BJ (cell line): ENCODE results near the gene ARL9. TPM values are rescaled to one million over a fixed set of nuclear protein-coding genes. Genes with fewer than 3 reads are reported as not detected.

Source experiments
- CTCF ChIA-PET: fragments of 350-600 bp; formaldehyde crosslinking; extraction: SDS; loops from one replicate; lab custom pipeline; 2021; ENCODE audit warnings: antibody characterized with exemption, inconsistent platforms; lab: Yijun Ruan, JAX
- POLR2A ChIA-PET: fragments of 300-600 bp; sonication (Branson Sonifier 250); formaldehyde crosslinking; extraction: SDS; loops from one replicate; lab custom pipeline; 2021; ENCODE audit warnings: antibody characterized with exemption; lab: Charles Lee
- DNase-seq: peaks from one replicate; pipeline ENCODE4 v3.0.0-alpha.2; 2011; ENCODE audit warnings: low read depth
- H3K27me3 ChIP-seq: 2 replicates; pipeline ENCODE4 v1.6.0; 2011; ENCODE audit warnings: low read length; ENCODE audit not compliant: control insufficient read depth, insufficient read depth
- H3K36me3 ChIP-seq: 2 replicates; pipeline ENCODE4 v1.5.1; 2011; ENCODE audit warnings: low read length; ENCODE audit not compliant: control insufficient read depth, insufficient read depth
- H3K4me3 ChIP-seq: 2 replicates; pipeline ENCODE4 v1.5.1; 2011; ENCODE audit warnings: low read depth, mild to moderate bottlenecking, control low read depth, low read length
- polyA plus RNA-seq: library from polyadenylated mRNA; depleted of rRNA; stranded (reverse); fragments of >200 nt; gene quantifications from 2 replicates; pipeline ENCODE4 v1.2.3, GENCODE V29; 2011
- TF ChIP-seq, protein P1 (sequence below): IDR thresholded peaks from 2 replicates; pipeline ENCODE4 v1.5.1; 2011; ENCODE audit warnings: low read depth, mild to moderate bottlenecking, control low read depth, inconsistent platforms, low read length, moderate library complexity; ENCODE audit not compliant: insufficient read depth

ARL9 gene
- polyA plus RNA-seq, 1 experiment, result 0.23 TPM

DNA sequence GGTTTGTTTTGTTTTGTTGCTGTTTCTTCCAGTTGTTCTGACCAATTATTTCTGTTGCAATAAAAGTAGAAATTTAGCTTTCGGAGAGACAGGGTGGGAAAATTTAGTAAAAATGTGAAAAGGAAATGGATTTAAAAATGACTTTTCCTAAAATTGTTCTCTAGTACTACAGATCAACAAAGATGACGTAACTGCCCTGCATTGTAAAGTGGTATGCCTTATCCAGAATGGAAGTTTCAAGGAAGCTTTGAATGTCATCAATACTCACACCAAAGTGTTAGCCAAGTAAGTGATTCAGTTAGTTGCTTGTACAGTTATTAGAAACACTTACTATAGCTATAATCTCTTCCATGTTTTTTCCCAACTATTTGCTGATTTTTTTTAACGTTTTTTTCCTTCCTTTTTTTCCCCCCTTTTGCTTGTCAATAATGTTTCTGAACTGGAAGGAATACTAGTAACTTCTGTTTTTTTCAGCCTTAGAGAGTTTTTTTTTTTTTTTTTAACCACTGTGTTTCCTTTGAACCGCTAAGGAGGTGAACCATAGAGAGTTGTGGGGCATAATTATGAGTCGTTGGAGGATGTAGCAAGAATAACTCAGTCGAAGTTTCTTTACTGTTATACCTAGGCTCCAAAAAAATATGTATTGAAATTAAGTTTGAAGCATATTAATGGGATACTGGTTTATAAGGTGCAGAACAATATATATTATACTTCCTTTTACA is 35.9 kb upstream of the ARL9 start:
- TF ChIP-seq, protein P1, sequence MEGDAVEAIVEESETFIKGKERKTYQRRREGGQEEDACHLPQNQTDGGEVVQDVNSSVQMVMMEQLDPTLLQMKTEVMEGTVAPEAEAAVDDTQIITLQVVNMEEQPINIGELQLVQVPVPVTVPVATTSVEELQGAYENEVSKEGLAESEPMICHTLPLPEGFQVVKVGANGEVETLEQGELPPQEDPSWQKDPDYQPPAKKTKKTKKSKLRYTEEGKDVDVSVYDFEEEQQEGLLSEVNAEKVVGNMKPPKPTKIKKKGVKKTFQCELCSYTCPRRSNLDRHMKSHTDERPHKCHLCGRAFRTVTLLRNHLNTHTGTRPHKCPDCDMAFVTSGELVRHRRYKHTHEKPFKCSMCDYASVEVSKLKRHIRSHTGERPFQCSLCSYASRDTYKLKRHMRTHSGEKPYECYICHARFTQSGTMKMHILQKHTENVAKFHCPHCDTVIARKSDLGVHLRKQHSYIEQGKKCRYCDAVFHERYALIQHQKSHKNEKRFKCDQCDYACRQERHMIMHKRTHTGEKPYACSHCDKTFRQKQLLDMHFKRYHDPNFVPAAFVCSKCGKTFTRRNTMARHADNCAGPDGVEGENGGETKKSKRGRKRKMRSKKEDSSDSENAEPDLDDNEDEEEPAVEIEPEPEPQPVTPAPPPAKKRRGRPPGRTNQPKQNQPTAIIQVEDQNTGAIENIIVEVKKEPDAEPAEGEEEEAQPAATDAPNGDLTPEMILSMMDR, result no peak
- Histone ChIP-seq H3K27me3 (no peaks in the 10 kb centered on the region), H3K36me3 (peaks cover 8% of the 10 kb centered on the region), H3K4me3 (no peak overlapping the region)
- ChIA-PET CTCF (interaction anchor here (1.3 kb wide), 1 partner anchor 19 kb away, joined by 3 read pairs; no protein-coding TSS in a partner anchor), POLR2A (no interaction called here)
- no peak for DNase-seq

DNA sequence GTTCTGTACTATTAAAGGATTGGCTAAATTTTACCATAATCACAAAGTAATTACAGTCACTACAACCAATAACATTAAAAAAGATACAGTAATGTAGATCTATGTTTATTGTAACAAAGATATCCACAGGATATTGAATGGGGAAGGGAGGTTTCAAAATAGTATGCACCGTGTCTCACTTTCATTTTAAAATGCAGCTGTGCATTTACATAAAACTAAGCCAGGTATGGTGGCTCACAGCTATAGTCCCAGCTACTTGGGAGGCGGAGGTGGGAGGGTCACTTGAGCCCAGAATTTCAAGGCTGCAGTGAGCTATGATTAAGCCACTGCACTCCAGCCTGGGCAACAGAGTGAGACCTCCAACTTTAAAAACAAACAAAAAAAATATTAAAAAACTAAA is 29.7 kb upstream of the ARL9 start:
- Histone ChIP-seq H3K36me3 (peaks cover 15% of the 10 kb centered on the region), H3K4me3 (no peak overlapping the region), H3K27me3 (no peaks in the 10 kb centered on the region)
- no peak for DNase-seq
- ChIA-PET POLR2A (no interaction called here), CTCF (no interaction called here)
- TF ChIP-seq, protein P1, result no peak

DNA sequence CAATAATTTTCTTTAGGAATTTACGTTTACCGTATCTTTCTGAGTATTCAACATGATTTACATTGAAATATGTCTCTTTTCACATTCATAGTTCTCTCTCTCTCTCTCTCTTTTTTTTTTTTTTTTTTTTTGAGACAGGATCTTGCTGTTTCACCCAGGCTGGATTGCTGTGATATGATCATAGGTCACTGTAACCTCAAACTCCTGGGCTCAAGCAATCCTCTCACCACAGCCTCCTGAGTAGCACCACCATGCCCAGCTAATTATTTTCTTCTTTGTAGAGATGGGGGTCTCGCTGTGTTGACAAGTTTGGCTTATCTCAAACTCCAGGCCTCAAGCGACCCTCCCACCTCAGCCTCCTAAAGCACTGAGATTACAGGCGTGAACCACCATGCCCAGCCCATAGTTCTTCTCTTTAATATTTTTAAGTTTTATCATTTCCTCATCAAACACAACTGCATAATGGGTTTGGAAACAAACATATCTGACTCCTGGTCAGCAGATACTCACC is 28.3 kb upstream of the ARL9 start:
- peaks cover 13% of the 10 kb centered on the region for H3K36me3 ChIP-seq
- H3K4me3 ChIP-seq, result no peak overlapping the region
- DNase-seq, result no peak
- ChIA-PET POLR2A (no interaction called here), CTCF (no interaction called here)
- TF ChIP-seq, protein P1, result no peak
- H3K27me3 ChIP-seq, result no peaks in the 10 kb centered on the region

DNA sequence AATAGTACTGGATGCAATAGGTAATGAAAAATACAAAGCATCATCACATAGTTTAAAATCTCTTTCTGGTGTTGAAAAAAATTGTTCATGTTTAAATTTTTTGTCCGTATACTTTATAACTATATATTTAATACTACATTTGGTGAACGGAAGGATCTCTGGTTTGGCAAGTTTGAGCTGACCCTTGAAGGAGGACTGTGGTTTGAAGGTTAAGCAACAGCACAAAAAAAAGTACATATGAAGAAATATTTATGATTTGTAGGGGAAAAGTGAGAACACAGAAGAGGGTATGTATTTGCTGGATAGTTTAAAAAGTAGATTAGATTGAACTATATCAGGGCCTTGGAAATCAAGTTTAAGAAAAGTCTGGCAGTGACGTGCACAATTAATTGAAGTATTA is 24.9 kb upstream of the ARL9 start:
- DNase-seq, result no peak
- POLR2A ChIA-PET, result no interaction called here
- no peaks in the 10 kb centered on the region for H3K27me3 ChIP-seq
- CTCF ChIA-PET, result interaction anchor here (0.7 kb wide), 1 partner anchor 24 kb away, joined by 3 read pairs; the partner anchor contains the start of gene ARL9
- H3K36me3 ChIP-seq, result peaks cover 9% of the 10 kb centered on the region
- TF ChIP-seq, protein P1, result no peak
- H3K4me3 ChIP-seq, result no peak overlapping the region

DNA sequence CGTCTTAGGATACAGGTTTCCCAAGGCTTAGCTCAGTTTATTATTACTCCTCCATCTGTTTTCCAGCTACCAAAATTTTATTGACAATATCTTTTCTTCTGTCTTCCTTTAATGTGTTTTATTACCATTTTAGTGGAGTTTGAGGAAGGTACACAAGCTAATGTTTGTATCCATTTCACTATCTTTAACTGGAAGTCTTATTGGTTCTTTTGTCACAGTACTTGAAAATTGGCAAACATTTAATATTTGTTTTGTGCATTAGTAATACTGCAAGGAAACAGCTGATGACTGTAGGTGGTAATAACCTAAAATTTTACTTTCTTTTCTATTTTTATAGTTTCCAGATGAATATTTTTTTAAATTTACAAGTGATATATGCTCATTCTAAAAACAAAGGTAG is 9.3 kb upstream of the ARL9 start:
- DNase-seq, result no peak
- TF ChIP-seq, protein P1, result no peak
- H3K27me3 ChIP-seq, result no peaks in the 10 kb centered on the region
- H3K4me3 ChIP-seq, result no peak overlapping the region
- POLR2A ChIA-PET, result no interaction called here
- CTCF ChIA-PET, result no interaction called here
- peaks cover 5% of the 10 kb centered on the region for H3K36me3 ChIP-seq
